GM12878 (cell line): ENCODE measurements around the gene ARL15. TPM values are rescaled to one million over a fixed set of nuclear protein-coding genes. Genes with fewer than 3 reads are reported as not detected.

ENCODE experiments used
- ATAC-seq: fragments of 200-7000 bp; cut with Tn5 transposase; 3 replicates; pipeline ENCODE4 v1.9.1; 2020; ENCODE audit warnings: mild to moderate bottlenecking, moderate library complexity
- BruUV-seq: library from RNA; stranded (reverse); fragments of 400-500 nt; replicated peaks from 2 replicates; lab custom pipeline; 2021; lab: Mats Ljungman, UMichigan
- CTCF ChIA-PET: fragments of 300-600 bp; sonication (Branson Sonifier 250); formaldehyde crosslinking; extraction: SDS; loops from one replicate; lab custom pipeline; 2021; ENCODE audit warnings: inconsistent platforms; lab: Yijun Ruan, JAX
- POLR2A ChIA-PET: fragments of 350-600 bp; formaldehyde crosslinking; extraction: SDS; loops from one replicate; lab custom pipeline; 2021; ENCODE audit warnings: inconsistent platforms; lab: Charles Lee
- RAD21 ChIA-PET: fragments of 300-600 bp; sonication (Branson Sonifier 250); formaldehyde crosslinking; loops from one replicate; lab custom pipeline; 2023; ENCODE audit warnings: antibody characterized with exemption; ENCODE audit not compliant: unreplicated experiment; lab: Charles Lee
- SMC1A ChIA-PET: fragments of 300-600 bp; sonication (Branson Sonifier 250); formaldehyde crosslinking; loops from one replicate; lab custom pipeline; 2023; ENCODE audit not compliant: unreplicated experiment, uncharacterized antibody; lab: Charles Lee
- DNase-seq: peaks from one replicate; pipeline ENCODE4 v3.0.0-alpha.2; 2011; ENCODE audit warnings: low read depth, low spot score
- FAIRE-seq: peaks from 3 replicates; lab custom pipeline; 2011; peaks lifted over from hg19 to GRCh38; lab: Jason Lieb, UNC
- H2AFZ ChIP-seq: 2 replicates; pipeline ENCODE4 v1.6.0; 2011; ENCODE audit warnings: low read depth, low read length, control low read depth; ENCODE audit not compliant: control insufficient read depth
- H3K27ac ChIP-seq: 2 replicates; pipeline ENCODE4 v1.5.1; 2011; ENCODE audit warnings: control low read depth; ENCODE audit not compliant: control insufficient read depth, insufficient read depth
- H3K27me3 ChIP-seq, 2 experiments: replicated peaks in 1 of 2; 2 replicates each; pipeline versions ENCODE4 v1.6.0 to v1.6.1; 2011; ENCODE audit warnings: low read length in 1 of 2; ENCODE audit not compliant: control insufficient read depth in 2 of 2, insufficient read depth in 2 of 2
- H3K36me3 ChIP-seq, 2 experiments: 2 replicates each; pipeline ENCODE4 v1.5.1; 2011; ENCODE audit warnings: low read length in 1 of 2; ENCODE audit not compliant: control insufficient read depth in 2 of 2, insufficient read depth in 2 of 2
- H3K4me1 ChIP-seq: 2 replicates; pipeline ENCODE4 v1.6.1; 2011; ENCODE audit warnings: mild to moderate bottlenecking, low read length, moderate library complexity, mixed read lengths; ENCODE audit not compliant: control insufficient read depth, insufficient read depth
- H3K4me2 ChIP-seq: 2 replicates; pipeline ENCODE4 v1.6.0; 2011; ENCODE audit warnings: control low read depth; ENCODE audit not compliant: control insufficient read depth, insufficient read depth
- H3K4me3 ChIP-seq: fragments of 200-600 bp; sonication (generic); 2 replicates; pipeline ENCODE4 v1.5.1; 2016
- H3K79me2 ChIP-seq: 2 replicates; pipeline ENCODE4 v1.6.0; 2011; ENCODE audit warnings: low read length; ENCODE audit not compliant: control insufficient read depth, insufficient read depth
- H3K9ac ChIP-seq: 2 replicates; pipeline ENCODE4 v1.8.0; 2011; ENCODE audit warnings: low read length, control low read depth, mixed read lengths; ENCODE audit not compliant: control insufficient read depth, insufficient read depth
- H3K9me3 ChIP-seq: replicated peaks from 3 replicates; pipeline ENCODE4 v1.5.1; 2011; ENCODE audit warnings: mild to moderate bottlenecking, low read length; ENCODE audit not compliant: control insufficient read depth, insufficient read depth
- H4K20me1 ChIP-seq: 2 replicates; pipeline ENCODE4 v1.6.0; 2011; ENCODE audit not compliant: control insufficient read depth, insufficient read depth
- BACH1 ChIP-seq: fragments of 450-650 bp; IDR thresholded peaks from 2 replicates; pipeline ENCODE4 v1.6.1; 2017; ENCODE audit warnings: mild to moderate bottlenecking, borderline replicate concordance
- E2F8 ChIP-seq: fragments of 450-650 bp; IDR thresholded peaks from 2 replicates; pipeline ENCODE4 v1.6.1; 2018; ENCODE audit warnings: mild to moderate bottlenecking, low read depth, moderate library complexity; ENCODE audit not compliant: partially characterized antibody
- EED ChIP-seq: sonication (generic); IDR thresholded peaks from 2 replicates; pipeline ENCODE4 v1.6.1; 2016; ENCODE audit warnings: antibody characterized with exemption, low read depth
- GABPA ChIP-seq: IDR thresholded peaks from 2 replicates; pipeline ENCODE4 v1.6.1; 2014; ENCODE audit warnings: antibody characterized with exemption, low read depth, mild to moderate bottlenecking, inconsistent platforms
- MTA3 ChIP-seq: IDR thresholded peaks from 2 replicates; pipeline ENCODE4 v1.6.1; 2012; ENCODE audit warnings: low read length, inconsistent platforms, borderline replicate concordance
- MXI1 ChIP-seq: fragments of 150-350 bp; IDR thresholded peaks from 2 replicates; pipeline ENCODE4 v1.6.1; 2011; ENCODE audit warnings: low read depth, mild to moderate bottlenecking, inconsistent platforms, low read length, improper control_type of control experiment
- SMC3 ChIP-seq: IDR thresholded peaks from 2 replicates; pipeline ENCODE4 v1.6.1; 2011; ENCODE audit warnings: low read length, improper control_type of control experiment, borderline replicate concordance
- TCF3 ChIP-seq: IDR thresholded peaks from 2 replicates; pipeline ENCODE4 v1.6.1; 2012; ENCODE audit warnings: low read depth, mild to moderate bottlenecking, low read length, borderline replicate concordance; ENCODE audit not compliant: insufficient read depth
- WGBS: methylation state at CpG from one replicate; pipeline ENCODE4 v1.1.6; 2016; ENCODE audit warnings: low lambda C conversion rate; ENCODE audit not compliant: insufficient replicate concordance, insufficient coverage; ENCODE audit errors: missing lambda C conversion rate; 5-methylcytosine and 5-hydroxymethylcytosine counted together
- in situ Hi-C: fragments of 300-500 bp; cut with MboI; formaldehyde crosslinking; loops from 9 replicates; pipeline ENCODE4 v1.14.3; 2018; ENCODE audit warnings: mixed read lengths
- intact Hi-C: fragments of 100-400 bp; cut with micrococcal nuclease; formaldehyde crosslinking; loops from one replicate; pipeline ENCODE4 v1.14.2; 2022; ENCODE audit not compliant: unreplicated experiment
- polyA plus RNA-seq, 11 experiments: library from polyadenylated mRNA; depleted of rRNA in 4 of 11; unstranded in 6 of 11; stranded (reverse) in 5 of 11; fragments of >200 nt; fragmentation: Nextera tagmentation in 4 of 11; fragmentation: Illumina TruSeq in 1 of 11; extraction: Ambion mirVana in 4 of 11; extraction: Trizol in 1 of 11; gene quantifications; 1 replicate in 1 of 11; 2 replicates in 10 of 11; pipeline versions ENCODE4 v1.2.1 to v1.2.3, GENCODE V29; 2011 to 2016; ENCODE audit warnings: inconsistent platforms in 2 of 11, missing spikeins in 2 of 11, low read depth in 1 of 11
- total RNA-seq, 4 experiments: library from RNA; depleted of rRNA in 3 of 4; stranded (reverse); fragments of >200 nt in 3 of 4; fragmentation: Illumina TruSeq in 1 of 4; extraction: Trizol in 1 of 4; gene quantifications; 2 replicates each; pipeline versions ENCODE4 v1.2.1 to v1.2.3, GENCODE V29; 2013 to 2021
- TF ChIP-seq, protein P1 (sequence below): fragments of 450-650 bp; IDR thresholded peaks from 2 replicates; pipeline ENCODE4 v1.6.1; 2016; ENCODE audit warnings: mild to moderate bottlenecking, moderate library complexity, borderline replicate concordance
- TF ChIP-seq, protein P2 (sequence below): IDR thresholded peaks from 2 replicates; pipeline ENCODE4 v1.6.1; 2012; ENCODE audit warnings: low read depth, low read length, improper control_type of control experiment

Gene ARL15
- total and polyA plus RNA-seq, 10 of the 15 experiments (the other 5 are each of a cell fraction or from before 2014, with no cell fraction given): 3.6 to 11.0 (median 7.7) TPM

DNA sequence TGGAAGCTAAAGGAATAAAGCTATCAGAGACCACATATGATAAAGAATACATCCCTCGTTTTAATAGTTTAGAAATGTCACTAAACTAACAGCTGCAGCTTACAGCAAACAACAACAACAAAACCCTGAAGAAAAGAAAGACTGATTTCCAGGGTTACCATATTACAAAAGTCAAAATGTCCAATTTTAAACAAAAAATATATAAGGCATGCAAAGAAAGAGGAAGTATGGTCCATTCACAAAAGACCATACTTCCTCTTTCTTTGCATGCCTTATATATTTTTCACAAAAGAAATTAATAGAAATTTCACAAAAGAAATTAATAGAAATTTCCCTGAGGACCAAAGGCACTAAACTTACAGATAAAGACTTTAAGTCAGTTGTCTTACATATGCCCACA lies 354.2 kb downstream of the ARL15 start:
- Histone ChIP-seq H3K79me2 (no peaks in the 10 kb centered on the region), H3K4me3 (no peak overlapping the region), H2AFZ (no peak overlapping the region), H3K9me3 (peaks cover 2% of the 10 kb centered on the region; the same call in 2 of the 3 replicates), H4K20me1 (no peaks in the 10 kb centered on the region), H3K27ac (no peak overlapping the region)
- WGBS: 42% methylated on average over 1 of the region's 1 CpG
- DNase-seq (no peak), ATAC-seq (no peak)
- BruUV-seq: no TSS peak
- SMC1A ChIA-PET: interaction anchor here (1.2 to 1.3 kb wide), 2 partner anchors 10 to 11 kb away, joined by 4 to 5 read pairs; no protein-coding TSS in a partner anchor
- TF ChIP-seq MXI1 (no peak), TCF3 (no peak), SMC3 (no peak), EED (no peak), BACH1 (no peak)
- TF ChIP-seq, all 136 proteins: peak for 0
- CTCF ChIA-PET: interaction anchor here (0.9 kb wide), 1 partner anchor 434 kb away, joined by 5 read pairs; no protein-coding TSS in a partner anchor
- H3K27me3 ChIP-seq: no peaks in the 10 kb centered on the region
- H3K9ac ChIP-seq: no peak overlapping the region
- in situ Hi-C loops: no loop called here
- H3K4me1 ChIP-seq: no peaks in the 10 kb centered on the region
- RAD21 ChIA-PET: no interaction called here
- no peaks in the 10 kb centered on the region for H3K36me3 ChIP-seq
- H3K4me2 ChIP-seq: no peak overlapping the region
- FAIRE-seq: no peak
- POLR2A ChIA-PET: interaction anchor here (0.7 kb wide), 1 partner anchor 12 kb away, joined by 4 read pairs; no protein-coding TSS in a partner anchor
- intact Hi-C loops: no loop called here

- Histone ChIP-seq H3K27me3 (no peaks in the 10 kb centered on the region), H3K9ac (no peak overlapping the region), H3K79me2 (no peaks in the 10 kb centered on the region), H4K20me1 (no peaks in the 10 kb centered on the region), H3K9me3 (no peaks in the 10 kb centered on the region), H3K27ac (no peak overlapping the region), H3K4me3 (no peak overlapping the region), H3K36me3 (no peaks in the 10 kb centered on the region), H3K4me1 (no peaks in the 10 kb centered on the region), H3K4me2 (no peak overlapping the region), H2AFZ (no peak overlapping the region)
- no TSS peak for BruUV-seq
- WGBS: 94% methylated on average over 3 of the region's 3 CpGs
- CTCF ChIA-PET: interaction anchor here (0.6 kb wide), 1 partner anchor 299 kb away, joined by 3 read pairs; no protein-coding TSS in a partner anchor
- POLR2A ChIA-PET: interaction anchor here (0.6 kb wide), 1 partner anchor 1831 kb away, joined by 3 read pairs; no protein-coding TSS in a partner anchor
- in situ Hi-C loops: no loop called here
- DNase-seq (no peak), FAIRE-seq (no peak), ATAC-seq (no peak)
- intact Hi-C loops: no loop called here
- RAD21 ChIA-PET: no interaction called here
- SMC1A ChIA-PET: no interaction called here
- TF ChIP-seq, protein P1, sequence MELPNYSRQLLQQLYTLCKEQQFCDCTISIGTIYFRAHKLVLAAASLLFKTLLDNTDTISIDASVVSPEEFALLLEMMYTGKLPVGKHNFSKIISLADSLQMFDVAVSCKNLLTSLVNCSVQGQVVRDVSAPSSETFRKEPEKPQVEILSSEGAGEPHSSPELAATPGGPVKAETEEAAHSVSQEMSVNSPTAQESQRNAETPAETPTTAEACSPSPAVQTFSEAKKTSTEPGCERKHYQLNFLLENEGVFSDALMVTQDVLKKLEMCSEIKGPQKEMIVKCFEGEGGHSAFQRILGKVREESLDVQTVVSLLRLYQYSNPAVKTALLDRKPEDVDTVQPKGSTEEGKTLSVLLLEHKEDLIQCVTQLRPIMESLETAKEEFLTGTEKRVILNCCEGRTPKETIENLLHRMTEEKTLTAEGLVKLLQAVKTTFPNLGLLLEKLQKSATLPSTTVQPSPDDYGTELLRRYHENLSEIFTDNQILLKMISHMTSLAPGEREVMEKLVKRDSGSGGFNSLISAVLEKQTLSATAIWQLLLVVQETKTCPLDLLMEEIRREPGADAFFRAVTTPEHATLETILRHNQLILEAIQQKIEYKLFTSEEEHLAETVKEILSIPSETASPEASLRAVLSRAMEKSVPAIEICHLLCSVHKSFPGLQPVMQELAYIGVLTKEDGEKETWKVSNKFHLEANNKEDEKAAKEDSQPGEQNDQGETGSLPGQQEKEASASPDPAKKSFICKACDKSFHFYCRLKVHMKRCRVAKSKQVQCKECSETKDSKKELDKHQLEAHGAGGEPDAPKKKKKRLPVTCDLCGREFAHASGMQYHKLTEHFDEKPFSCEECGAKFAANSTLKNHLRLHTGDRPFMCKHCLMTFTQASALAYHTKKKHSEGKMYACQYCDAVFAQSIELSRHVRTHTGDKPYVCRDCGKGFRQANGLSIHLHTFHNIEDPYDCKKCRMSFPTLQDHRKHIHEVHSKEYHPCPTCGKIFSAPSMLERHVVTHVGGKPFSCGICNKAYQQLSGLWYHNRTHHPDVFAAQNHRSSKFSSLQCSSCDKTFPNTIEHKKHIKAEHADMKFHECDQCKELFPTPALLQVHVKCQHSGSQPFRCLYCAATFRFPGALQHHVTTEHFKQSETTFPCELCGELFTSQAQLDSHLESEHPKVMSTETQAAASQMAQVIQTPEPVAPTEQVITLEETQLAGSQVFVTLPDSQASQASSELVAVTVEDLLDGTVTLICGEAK: no peak
- TF ChIP-seq GABPA (no peak), E2F8 (no peak), MTA3 (no peak)
- TF ChIP-seq, protein P2, sequence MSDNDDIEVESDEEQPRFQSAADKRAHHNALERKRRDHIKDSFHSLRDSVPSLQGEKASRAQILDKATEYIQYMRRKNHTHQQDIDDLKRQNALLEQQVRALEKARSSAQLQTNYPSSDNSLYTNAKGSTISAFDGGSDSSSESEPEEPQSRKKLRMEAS: no peak
Observed at GRCh38 chr5:53950621-53951020, 359.8 kb downstream of the ARL15 start.
